Right cardiac atrium (tissue), 5 donors: ENCODE data around the gene TMPRSS11A. TPM values are rescaled to one million over a fixed set of nuclear protein-coding genes. Genes with fewer than 3 reads are reported as not detected.

Source experiments
- ATAC-seq, 2 donors: fragments of 200-7000 bp; cut with Tn5 transposase; one replicate each; pipeline versions ENCODE4 v1.8.0 to v1.9.1; 2020; ENCODE audit warnings: moderate library complexity in 2 of 2, mild to moderate bottlenecking in 1 of 2
- DNase-seq, 3 donors: peaks; one replicate each; pipeline ENCODE4 v3.0.0-alpha.2; 2020
- H3K27ac ChIP-seq: one replicate; pipeline ENCODE4 v1.5.1; 2013; ENCODE audit warnings: mild to moderate bottlenecking, low read length, control low read depth, moderate library complexity
- H3K27me3 ChIP-seq: one replicate; pipeline ENCODE4 v1.6.1; 2013; ENCODE audit not compliant: control insufficient read depth, insufficient read depth
- H3K4me1 ChIP-seq: one replicate; pipeline ENCODE4 v1.6.1; 2013; ENCODE audit warnings: low read length; ENCODE audit not compliant: control insufficient read depth, insufficient read depth
- H3K4me3 ChIP-seq: one replicate; pipeline ENCODE4 v1.5.1; 2013; ENCODE audit warnings: low read length, control low read depth
- H3K9me3 ChIP-seq: one replicate; pipeline ENCODE4 v1.6.1; 2013; ENCODE audit warnings: low read length; ENCODE audit not compliant: control insufficient read depth
- WGBS: extraction: QIAGEN DNeasy Blood & Tissue Kit; methylation state at CpG from one replicate; pipeline ENCODE4 v1.1.7; 2013; 5-methylcytosine and 5-hydroxymethylcytosine counted together
- intact Hi-C, 4 donors: fragments of 100-400 bp; cut with DNase I; formaldehyde crosslinking; loops; one replicate each; pipeline versions ENCODE4 v1.11.0 to v1.14.0; 2022 to 2023
- polyA plus RNA-seq: library from polyadenylated mRNA; stranded (reverse); fragments of 200-250 nt; gene quantifications from one replicate; pipeline ENCODE4 v1.2.3, GENCODE V29; 2013
- total RNA-seq, 4 donors: library from RNA; stranded (reverse); fragmentation: NEBNext Ultra II Directional; extraction: Animal tissue kit (Norgen Biotek cat#: 25700); gene quantifications; one replicate each; pipeline ENCODE4 v1.2.1, GENCODE V29; 2021
- donor health status: healthy with polysubstance abuse.
- donor health status: DM: no; HTN: yes; CAD: no.
- donor health status: DM: no; HTN: no; CAD: no.
- donor health status: DM: no; HTN: yes; CAD: no; lungs with severe emphysema.
- donor health status: DM: yes; HTN: yes; CAD: no.

The TMPRSS11A gene
- total and polyA plus RNA-seq, 5 donors: not detected

DNA sequence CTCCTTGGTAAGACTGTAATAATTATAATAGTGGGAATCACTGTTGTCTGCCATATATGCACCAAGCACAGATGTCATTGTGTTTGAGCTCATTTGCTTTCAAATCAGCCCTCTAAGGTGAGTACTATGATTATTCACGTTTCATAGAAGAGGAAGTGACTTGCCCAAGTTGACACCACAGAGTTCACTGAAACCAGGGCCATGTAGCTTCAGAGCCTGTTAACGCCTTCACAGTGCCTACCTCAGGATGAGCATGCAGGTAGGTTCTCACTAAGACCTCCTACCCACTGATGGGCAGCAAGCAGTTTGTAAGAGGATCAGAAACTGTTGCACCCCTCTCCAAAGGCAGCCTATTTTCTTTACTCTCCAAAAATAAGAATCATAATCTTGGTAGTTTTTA is 27.4 kb downstream of the TMPRSS11A start:
- 54% methylated on average over 2 of the region's 2 CpGs for WGBS
- H3K27me3 ChIP-seq: no peaks in the 10 kb centered on the region
- H3K27ac ChIP-seq: no peak overlapping the region
- no peak for DNase-seq
- no peaks in the 10 kb centered on the region for H3K4me1 ChIP-seq
- no peak overlapping the region for H3K4me3 ChIP-seq
- no peak for ATAC-seq
- H3K9me3 ChIP-seq: no peaks in the 10 kb centered on the region
- intact Hi-C loops: no loop called here

DNA sequence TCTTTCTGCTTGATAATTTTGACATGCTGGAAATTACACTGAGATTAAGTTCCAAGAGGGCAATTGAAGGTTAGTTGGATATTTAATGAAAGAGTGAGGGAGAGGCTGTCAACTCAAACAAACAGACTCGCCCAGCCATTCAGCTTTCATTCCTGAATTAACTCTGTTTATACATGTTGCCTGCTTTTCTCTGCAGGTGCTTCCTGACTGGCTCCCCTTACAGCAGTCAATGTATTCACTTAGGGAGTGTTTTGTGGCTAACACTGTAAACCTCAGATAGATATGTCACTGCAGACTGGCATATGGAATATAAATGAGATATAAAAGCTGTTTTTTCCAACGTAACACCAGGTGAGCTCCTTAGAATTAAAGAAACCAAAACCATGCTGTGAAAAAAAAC is 28.7 kb downstream of the TMPRSS11A start:
- no peaks in the 10 kb centered on the region for H3K9me3 ChIP-seq
- DNase-seq (no peak), ATAC-seq (no peak)
- intact Hi-C loops: no loop called here
- H3K4me3 ChIP-seq: no peak overlapping the region
- no peaks in the 10 kb centered on the region for H3K27me3 ChIP-seq
- 22% methylated on average over 2 of the region's 2 CpGs for WGBS
- no peak overlapping the region for H3K27ac ChIP-seq
- H3K4me1 ChIP-seq: no peaks in the 10 kb centered on the region

DNA sequence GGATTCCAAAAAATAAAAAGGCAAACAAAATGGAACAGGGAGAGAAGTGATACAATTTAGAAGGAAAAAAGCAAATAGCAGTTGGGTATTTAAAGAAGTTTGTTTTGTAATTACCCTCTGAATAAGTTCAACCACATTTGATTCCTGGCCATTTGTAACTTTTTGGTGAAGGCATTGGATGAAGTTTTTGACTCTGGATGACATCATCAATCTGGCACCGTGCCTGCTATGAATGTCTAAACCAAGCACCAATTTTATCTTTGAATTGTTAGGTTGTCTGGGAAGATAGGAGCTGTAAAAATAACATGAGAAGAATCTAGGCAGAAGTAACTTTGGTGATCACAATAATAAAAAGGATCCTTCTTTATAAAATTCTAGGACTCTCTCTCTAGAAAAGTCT is 29.5 kb downstream of the TMPRSS11A start:
- H3K9me3 ChIP-seq: no peaks in the 10 kb centered on the region
- no peaks in the 10 kb centered on the region for H3K27me3 ChIP-seq
- ATAC-seq (no peak), DNase-seq (no peak)
- no peak overlapping the region for H3K4me3 ChIP-seq
- H3K4me1 ChIP-seq: no peaks in the 10 kb centered on the region
- H3K27ac ChIP-seq: no peak overlapping the region
- intact Hi-C loops: no loop called here
- 11% methylated on average over 1 of the region's 1 CpG for WGBS

DNA sequence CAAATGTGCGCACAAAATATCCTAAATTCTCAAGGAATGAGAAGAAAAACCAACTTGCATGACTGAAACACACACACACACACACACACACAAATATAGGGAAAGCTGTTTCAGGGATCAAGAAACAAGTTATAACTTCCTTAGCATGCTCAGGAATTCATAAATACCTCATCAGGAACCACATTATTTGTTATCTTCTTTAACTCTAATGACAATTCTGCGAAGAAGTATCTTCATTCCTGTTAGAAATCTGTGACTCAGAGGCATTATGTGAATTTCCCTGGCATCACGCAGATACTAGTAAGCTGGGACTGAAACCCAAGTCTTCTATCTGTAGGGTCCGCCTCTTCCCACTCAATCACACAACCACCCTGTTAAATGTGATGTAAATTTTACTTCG is 30.3 kb downstream of the TMPRSS11A start:
- DNase-seq (no peak), ATAC-seq (no peak)
- no peak overlapping the region for H3K27ac ChIP-seq
- intact Hi-C loops: no loop called here
- no peak overlapping the region for H3K4me3 ChIP-seq
- no peaks in the 10 kb centered on the region for H3K27me3 ChIP-seq
- H3K4me1 ChIP-seq: no peaks in the 10 kb centered on the region
- 83% methylated on average over 5 of the region's 5 CpGs for WGBS
- no peaks in the 10 kb centered on the region for H3K9me3 ChIP-seq

DNA sequence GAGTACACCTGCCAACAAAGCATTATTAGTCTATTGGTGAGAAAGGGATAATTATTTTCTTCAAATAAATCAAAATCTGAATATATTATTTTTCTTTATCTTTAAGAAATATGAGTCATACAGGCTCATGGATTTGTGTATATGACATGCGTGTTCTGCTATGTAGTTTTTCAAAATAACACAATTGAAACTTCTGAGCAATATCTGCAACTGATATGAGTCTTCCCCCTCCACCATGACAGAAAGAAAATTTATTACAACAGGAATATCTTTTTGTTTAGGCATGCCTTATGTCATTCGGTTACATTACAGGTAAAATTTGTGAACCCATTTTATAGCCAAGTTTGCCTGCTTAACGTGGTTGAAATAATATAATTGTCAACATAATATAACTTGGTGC is 32.0 kb downstream of the TMPRSS11A start:
- no peak for DNase-seq
- Histone ChIP-seq H3K27ac (no peak overlapping the region), H3K4me3 (no peak overlapping the region), H3K27me3 (no peaks in the 10 kb centered on the region), H3K4me1 (no peaks in the 10 kb centered on the region), H3K9me3 (no peaks in the 10 kb centered on the region)
- WGBS: 89% methylated on average over 3 of the region's 3 CpGs
- no peak for ATAC-seq
- intact Hi-C loops: no loop called here

DNA sequence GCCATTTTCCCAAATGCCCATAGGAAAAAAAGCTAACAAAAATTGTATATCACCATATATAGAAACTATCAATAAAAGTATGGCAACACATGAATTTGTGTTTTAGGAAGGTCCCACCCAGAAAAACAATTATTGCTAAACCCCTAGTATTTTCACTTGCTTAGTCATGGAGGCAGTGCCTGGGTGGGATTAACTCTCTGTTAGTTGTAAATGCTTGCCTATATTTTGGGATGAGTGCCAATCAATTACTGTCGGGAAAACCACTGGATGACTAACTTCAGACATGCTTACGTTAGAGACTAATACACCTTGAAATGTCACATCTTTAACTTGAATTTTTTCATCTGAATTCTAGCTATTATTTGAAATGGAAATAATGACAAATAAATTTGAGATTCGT is 33.9 kb downstream of the TMPRSS11A start:
- Histone ChIP-seq H3K27me3 (no peaks in the 10 kb centered on the region), H3K4me3 (no peak overlapping the region), H3K9me3 (no peaks in the 10 kb centered on the region), H3K27ac (no peak overlapping the region), H3K4me1 (no peaks in the 10 kb centered on the region)
- ATAC-seq (no peak), DNase-seq (no peak)
- intact Hi-C loops: no loop called here
- 64% methylated on average over 3 of the region's 3 CpGs for WGBS

DNA sequence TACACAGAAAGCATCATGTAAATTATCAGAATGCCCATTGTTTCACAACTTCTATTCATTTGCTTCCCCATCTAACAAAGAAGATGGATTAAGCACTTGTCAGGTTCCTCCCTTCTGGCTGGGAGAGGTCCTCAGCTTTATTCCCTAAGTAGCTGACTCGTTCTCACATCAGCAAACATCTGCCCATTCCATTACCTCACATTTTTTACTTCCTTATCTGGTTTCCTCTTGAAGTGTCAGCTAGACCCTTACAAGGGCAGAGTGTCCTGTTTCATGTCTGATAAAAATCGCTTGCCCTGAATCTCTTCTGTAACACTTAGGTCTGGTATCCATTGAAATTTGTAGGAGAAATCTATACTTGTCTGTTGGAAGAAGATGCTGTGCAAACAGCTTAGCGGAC is 34.7 kb downstream of the TMPRSS11A start:
- DNase-seq (no peak), ATAC-seq (no peak)
- Histone ChIP-seq H3K27ac (no peak overlapping the region), H3K9me3 (no peaks in the 10 kb centered on the region), H3K27me3 (no peaks in the 10 kb centered on the region), H3K4me3 (no peak overlapping the region), H3K4me1 (no peaks in the 10 kb centered on the region)
- intact Hi-C loops: no loop called here
- 21% methylated on average over 3 of the region's 3 CpGs for WGBS

DNA sequence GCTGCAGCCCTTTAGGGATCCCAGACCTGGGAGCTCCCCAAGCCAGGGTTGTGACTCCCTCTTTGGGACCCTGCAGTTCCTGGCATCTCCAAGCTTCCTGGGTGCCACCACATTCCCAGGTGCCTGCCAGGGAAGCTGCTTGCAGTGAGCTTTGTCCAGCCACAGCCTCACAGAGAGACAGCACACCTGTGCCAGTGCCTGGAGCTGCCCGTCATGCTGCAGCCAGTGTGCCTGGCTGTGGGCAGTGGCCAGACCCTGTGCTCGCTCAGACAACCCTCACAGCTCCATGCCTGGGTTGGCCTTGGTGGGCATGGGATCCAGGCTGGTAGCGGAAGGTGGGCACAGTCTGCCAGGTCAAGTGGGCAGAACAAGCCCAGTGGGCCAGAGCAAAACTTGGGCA is 36.0 kb downstream of the TMPRSS11A start:
- ATAC-seq (peak in 1 of 2 donors; percentile 13), DNase-seq (peak in 1 of 3 donors; percentile 10)
- H3K4me1 ChIP-seq: no peaks in the 10 kb centered on the region
- no peaks in the 10 kb centered on the region for H3K9me3 ChIP-seq
- H3K27me3 ChIP-seq: no peaks in the 10 kb centered on the region
- 94% methylated on average over 3 of the region's 3 CpGs for WGBS
- no peak overlapping the region for H3K27ac ChIP-seq
- H3K4me3 ChIP-seq: no peak overlapping the region
- intact Hi-C loops: no loop called here

DNA sequence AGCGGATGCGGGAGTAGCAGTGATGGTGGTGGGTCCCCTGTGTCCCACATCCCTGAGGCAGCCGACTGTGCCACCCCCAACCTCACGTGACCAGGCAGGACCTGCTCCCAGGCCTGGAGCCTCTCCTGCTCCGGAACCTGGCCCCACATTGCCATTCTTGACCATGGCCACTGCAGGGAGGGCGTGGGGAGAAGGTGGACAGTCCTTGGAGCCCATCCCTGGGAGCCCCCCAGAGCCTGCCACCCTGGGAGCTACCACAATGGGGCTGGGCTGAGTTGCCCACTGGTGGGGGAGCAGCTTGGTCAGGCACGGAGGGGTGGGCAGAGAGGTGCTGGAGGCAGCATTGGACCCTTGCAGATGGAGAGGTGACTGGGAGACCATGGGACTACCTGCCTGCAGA is 36.8 kb downstream of the TMPRSS11A start:
- ATAC-seq: no peak
- 92% methylated on average over 7 of the region's 7 CpGs for WGBS
- peak in 2 of 3 donors; percentile 14 to 23 for DNase-seq
- intact Hi-C loops: no loop called here
- no peak overlapping the region for H3K4me3 ChIP-seq
- no peak overlapping the region for H3K27ac ChIP-seq
- H3K4me1 ChIP-seq: no peaks in the 10 kb centered on the region
- H3K27me3 ChIP-seq: no peaks in the 10 kb centered on the region
- H3K9me3 ChIP-seq: no peaks in the 10 kb centered on the region

DNA sequence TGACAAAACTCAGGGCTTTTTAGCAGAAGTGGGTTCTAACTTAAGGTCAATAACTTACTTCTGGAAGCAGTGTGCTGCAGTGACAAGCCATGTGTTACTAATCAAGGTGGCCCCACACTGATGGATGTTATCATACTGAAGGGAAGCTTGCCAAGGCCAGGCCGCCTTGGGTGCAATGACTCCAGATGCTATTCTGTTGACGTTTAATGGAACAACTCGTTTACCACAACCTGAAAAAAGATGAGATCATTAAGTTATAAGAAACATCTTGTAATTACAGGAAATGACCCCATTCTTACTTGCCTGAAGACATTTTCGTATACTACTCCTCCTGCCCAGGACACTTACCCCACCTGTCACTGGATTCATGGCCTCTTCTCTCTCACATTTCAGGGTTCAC is 40.6 kb downstream of the TMPRSS11A start:
- ATAC-seq: no peak
- no peak overlapping the region for H3K4me3 ChIP-seq
- WGBS: 45% methylated on average over 4 of the region's 4 CpGs
- no peak overlapping the region for H3K27ac ChIP-seq
- H3K4me1 ChIP-seq: no peaks in the 10 kb centered on the region
- intact Hi-C loops: no loop called here
- no peaks in the 10 kb centered on the region for H3K27me3 ChIP-seq
- no peaks in the 10 kb centered on the region for H3K9me3 ChIP-seq
- DNase-seq: no peak

DNA sequence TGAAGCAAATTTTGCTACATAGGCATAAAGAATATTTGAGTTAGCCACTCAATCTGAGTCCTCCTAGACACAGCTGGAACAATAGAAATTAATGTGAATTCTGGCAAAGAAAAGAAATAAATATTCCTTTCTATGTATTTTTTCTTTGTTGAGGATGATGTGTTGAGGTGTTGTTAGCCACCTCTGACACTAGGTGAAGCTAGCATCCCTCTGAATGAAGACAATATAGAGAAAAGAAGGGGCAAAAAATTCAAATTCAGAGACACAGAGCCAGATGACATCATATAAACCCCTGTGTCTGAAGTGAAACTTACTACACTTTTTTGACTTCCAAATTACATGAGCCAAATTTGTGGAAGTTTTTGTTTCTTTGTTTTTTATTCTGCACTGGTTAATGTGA is 44.9 kb downstream of the TMPRSS11A start:
- Histone ChIP-seq H3K4me1 (no peaks in the 10 kb centered on the region), H3K27ac (no peak overlapping the region), H3K27me3 (no peaks in the 10 kb centered on the region), H3K9me3 (no peaks in the 10 kb centered on the region), H3K4me3 (no peak overlapping the region)
- DNase-seq (no peak), ATAC-seq (no peak)
- intact Hi-C loops: no loop called here

DNA sequence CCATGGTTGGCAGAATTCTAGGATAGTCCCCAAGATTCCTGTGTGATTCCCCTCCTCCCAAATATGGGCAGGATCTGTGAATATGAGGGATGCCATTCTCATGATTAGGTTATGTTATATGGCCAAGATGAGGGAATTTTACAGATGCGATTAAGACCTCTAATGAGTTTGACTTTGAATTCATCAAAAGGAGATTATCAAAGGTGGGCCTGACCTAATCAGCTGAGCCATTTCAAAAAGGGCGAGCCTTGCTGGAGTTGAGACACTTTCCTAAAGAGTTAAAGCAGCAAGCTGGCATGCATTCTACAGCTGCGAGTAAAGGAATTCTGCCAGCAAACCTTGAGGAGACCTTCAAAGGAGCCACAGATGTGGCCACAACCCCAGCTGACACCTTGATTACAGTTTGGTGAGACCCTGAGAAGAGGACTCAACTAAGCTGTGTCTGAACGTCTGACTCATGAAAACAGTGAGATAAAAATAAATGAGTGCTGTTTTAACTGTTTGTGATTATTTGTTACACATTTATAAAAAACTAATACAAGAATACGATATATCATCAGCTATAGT is 47.8 kb downstream of the TMPRSS11A start:
- no peak overlapping the region for H3K4me3 ChIP-seq
- H3K9me3 ChIP-seq: no peaks in the 10 kb centered on the region
- DNase-seq: no peak
- H3K4me1 ChIP-seq: no peaks in the 10 kb centered on the region
- no peak for ATAC-seq
- 71% methylated on average over 5 of the region's 5 CpGs for WGBS
- no peak overlapping the region for H3K27ac ChIP-seq
- intact Hi-C loops: no loop called here
- no peaks in the 10 kb centered on the region for H3K27me3 ChIP-seq
